SU-DHL-6 (cell line): ENCODE results near the gene STXBP5.

Experiments used
- CTCF ChIP-seq: fragments of 200-600 bp; sonication (generic); IDR thresholded peaks from one replicate; pipeline ENCODE4 v1.5.1; 2017; ENCODE audit warnings: antibody characterized with exemption, mild to moderate bottlenecking, low read length, moderate library complexity; ENCODE audit not compliant: insufficient read depth, poor library complexity, severe bottlenecking
- EZH2phosphoT487 ChIP-seq: fragments of 200-600 bp; sonication (generic), shearing (Covaris generic); conservative IDR thresholded peaks from 2 replicates; pipeline ENCODE4 v1.6.1; 2018; ENCODE audit warnings: mild to moderate bottlenecking, antibody characterized with exemption, low read length, moderate library complexity, mixed read lengths

GRCh38 chr6:147434076-147434475 is 229.9 kb downstream of the STXBP5 start:
- TF ChIP-seq CTCF (no peak), EZH2phosphoT487 (no peak)
